ENCODE measurements around the gene USP6NL.

DNA sequence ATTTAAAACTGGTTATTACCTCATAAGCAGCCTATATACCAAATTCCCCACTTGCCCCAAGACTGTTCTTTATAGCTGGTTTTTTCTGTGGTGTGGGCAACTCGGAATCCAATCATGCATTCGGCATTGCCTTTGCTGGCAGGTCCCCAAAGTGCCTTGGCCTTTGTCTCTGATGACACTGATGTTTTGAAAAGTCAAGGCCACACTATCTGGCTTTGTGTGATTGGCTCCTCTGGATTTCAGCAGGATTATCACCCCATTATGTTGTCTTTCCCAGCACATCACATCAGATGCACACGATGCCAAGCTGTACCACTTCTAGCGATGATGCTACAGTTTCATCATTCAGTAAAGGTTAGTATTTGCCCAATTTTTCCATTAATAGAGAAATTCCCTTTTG, 97.7 kb downstream of the USP6NL start:
- TF ChIP-seq EZH2 (IDR thresholded peaks at IDR 0.05) (no peak), POLR2AphosphoS5 (IDR thresholded peaks at IDR 0.05; ENCODE audit: borderline replicate concordance, low read depth, low read length) (no peak)

Measured in SK-N-MC (cell line).